PC-9 (cell line): Measurements from ENCODE around the gene ZNF699. TPM values are rescaled to one million over a fixed set of nuclear protein-coding genes. Genes with fewer than 3 reads are reported as not detected.

Source experiments
- BruUV-seq: library from RNA; stranded (reverse); fragments of 400-500 nt; replicated peaks from 2 replicates; lab custom pipeline; 2021; lab: Mats Ljungman, UMichigan
- CTCF ChIA-PET: fragments of 300-600 bp; sonication (Branson Sonifier 250); formaldehyde crosslinking; loops from one replicate; lab custom pipeline; 2022; ENCODE audit warnings: antibody characterized with exemption; lab: Charles Lee
- POLR2A ChIA-PET: fragments of 300-600 bp; sonication (Branson Sonifier 250); formaldehyde crosslinking; loops from one replicate; lab custom pipeline; 2022; ENCODE audit warnings: antibody characterized with exemption; ENCODE audit not compliant: unreplicated experiment; lab: Charles Lee
- DNase-seq, 2 experiments: peaks; one replicate each; pipeline versions ENCODE4 v3.0.0 to v3.0.0-alpha.2; 2015 to 2022; ENCODE audit warnings: mixed read lengths in 1 of 2
- H2AFZ ChIP-seq: fragments of 200-600 bp; sonication (generic); 2 replicates; pipeline ENCODE4 v1.8.1; 2017; ENCODE audit warnings: antibody characterized with exemption
- H3F3A ChIP-seq: fragments of 200-600 bp; sonication (generic); 2 replicates; pipeline ENCODE4 v1.8.1; 2017; ENCODE audit warnings: antibody characterized with exemption, mild to moderate bottlenecking, low read depth; ENCODE audit not compliant: insufficient read depth
- H3K27ac ChIP-seq: fragments of 200-600 bp; sonication (generic); 2 replicates; pipeline ENCODE4 v1.6.1; 2016; ENCODE audit warnings: mixed run types
- H3K27me3 ChIP-seq: fragments of 200-600 bp; sonication (generic); 2 replicates; pipeline ENCODE4 v1.6.1; 2016; ENCODE audit warnings: low read depth, mixed run types; ENCODE audit not compliant: insufficient read depth
- H3K36me3 ChIP-seq: fragments of 200-600 bp; sonication (generic); 2 replicates; pipeline ENCODE4 v1.6.1; 2016; ENCODE audit warnings: low read depth, mixed run types
- H3K4me1 ChIP-seq: fragments of 200-600 bp; sonication (generic); replicated peaks from 2 replicates; pipeline ENCODE4 v1.6.1; 2016; ENCODE audit warnings: mixed run types; ENCODE audit not compliant: insufficient read depth
- H3K4me2 ChIP-seq: fragments of 200-600 bp; sonication (generic); 2 replicates; pipeline ENCODE4 v1.6.1; 2017; ENCODE audit warnings: mixed run types
- H3K4me3 ChIP-seq: fragments of 200-600 bp; sonication (generic); 2 replicates; pipeline ENCODE4 v1.6.1; 2016; ENCODE audit warnings: mixed run types
- H3K79me2 ChIP-seq: fragments of 200-600 bp; sonication (generic); 2 replicates; pipeline ENCODE4 v1.6.1; 2017; ENCODE audit warnings: low read depth, mixed run types
- H3K9me2 ChIP-seq: fragments of 200-600 bp; sonication (generic); 2 replicates; pipeline ENCODE4 v1.8.1; 2017; ENCODE audit warnings: mild to moderate bottlenecking; ENCODE audit not compliant: insufficient read depth
- H3K9me3 ChIP-seq: fragments of 200-600 bp; sonication (generic); 2 replicates; pipeline ENCODE4 v1.8.1; 2016; ENCODE audit warnings: low read depth; ENCODE audit not compliant: insufficient read depth
- H4K20me1 ChIP-seq: fragments of 200-600 bp; sonication (generic); 2 replicates; pipeline ENCODE4 v1.8.1; 2017; ENCODE audit not compliant: insufficient read depth
- EZH2 ChIP-seq: fragments of 200-600 bp; sonication (generic); IDR thresholded peaks from 2 replicates; pipeline ENCODE4 v1.8.0; 2017; ENCODE audit warnings: antibody characterized with exemption, low read depth
- intact Hi-C: fragments of 100-400 bp; cut with micrococcal nuclease; formaldehyde crosslinking; loops from one replicate; pipeline ENCODE4 v1.10.0; 2022; ENCODE audit not compliant: unreplicated experiment
- total RNA-seq: library from RNA; stranded (reverse); gene quantifications from 2 replicates; pipeline ENCODE4 v1.2.3, GENCODE V29; 2021
- TF ChIP-seq, protein P1 (sequence below): fragments of 200-600 bp; sonication (generic); conservative IDR thresholded peaks from 2 replicates; pipeline ENCODE4 v1.6.1; 2017; ENCODE audit warnings: mixed run types, antibody characterized with exemption, mild to moderate bottlenecking, moderate library complexity

Gene ZNF699
- total RNA-seq, 1 experiment from 2014 or later = 2.2 TPM

- H3K9me3 ChIP-seq = peaks cover 68% of the 10 kb centered on the region
Observed at GRCh38 chr19:9345005-9345404, 35.4 kb upstream of the ZNF699 start.

GRCh38 chr19:9342610-9343304, 33.1 kb upstream of the ZNF699 start:
- intact Hi-C loops = no loop called here
- no peak overlapping the region for H3K27ac ChIP-seq
- H3F3A ChIP-seq = no peaks in the 10 kb centered on the region
- no peak for DNase-seq
- H3K4me1 ChIP-seq = no peaks in the 10 kb centered on the region
- CTCF ChIA-PET = no interaction called here
- H3K9me3 ChIP-seq = peaks cover 69% of the 10 kb centered on the region
- no peaks in the 10 kb centered on the region for H3K79me2 ChIP-seq
- H2AFZ ChIP-seq = no peak overlapping the region
- POLR2A ChIA-PET = no interaction called here
- H3K4me3 ChIP-seq = no peak overlapping the region
- H3K36me3 ChIP-seq = peaks cover 28% of the 10 kb centered on the region
- TF ChIP-seq, protein P1, sequence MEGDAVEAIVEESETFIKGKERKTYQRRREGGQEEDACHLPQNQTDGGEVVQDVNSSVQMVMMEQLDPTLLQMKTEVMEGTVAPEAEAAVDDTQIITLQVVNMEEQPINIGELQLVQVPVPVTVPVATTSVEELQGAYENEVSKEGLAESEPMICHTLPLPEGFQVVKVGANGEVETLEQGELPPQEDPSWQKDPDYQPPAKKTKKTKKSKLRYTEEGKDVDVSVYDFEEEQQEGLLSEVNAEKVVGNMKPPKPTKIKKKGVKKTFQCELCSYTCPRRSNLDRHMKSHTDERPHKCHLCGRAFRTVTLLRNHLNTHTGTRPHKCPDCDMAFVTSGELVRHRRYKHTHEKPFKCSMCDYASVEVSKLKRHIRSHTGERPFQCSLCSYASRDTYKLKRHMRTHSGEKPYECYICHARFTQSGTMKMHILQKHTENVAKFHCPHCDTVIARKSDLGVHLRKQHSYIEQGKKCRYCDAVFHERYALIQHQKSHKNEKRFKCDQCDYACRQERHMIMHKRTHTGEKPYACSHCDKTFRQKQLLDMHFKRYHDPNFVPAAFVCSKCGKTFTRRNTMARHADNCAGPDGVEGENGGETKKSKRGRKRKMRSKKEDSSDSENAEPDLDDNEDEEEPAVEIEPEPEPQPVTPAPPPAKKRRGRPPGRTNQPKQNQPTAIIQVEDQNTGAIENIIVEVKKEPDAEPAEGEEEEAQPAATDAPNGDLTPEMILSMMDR = no peak
- no peak for TF ChIP-seq EZH2
- no peak overlapping the region for H3K4me2 ChIP-seq
- H4K20me1 ChIP-seq = no peaks in the 10 kb centered on the region
- H3K9me2 ChIP-seq = no peaks in the 10 kb centered on the region
- H3K27me3 ChIP-seq = no peaks in the 10 kb centered on the region
- BruUV-seq = no TSS peak

More at GRCh38 chr19:9345005-9345404, 35.4 kb upstream of the ZNF699 start:
- no peak for DNase-seq
- Histone ChIP-seq H3K36me3 (peaks cover 21% of the 10 kb centered on the region), H3K4me3 (no peak overlapping the region), H3K79me2 (no peaks in the 10 kb centered on the region), H2AFZ (no peak overlapping the region), H3K27me3 (no peaks in the 10 kb centered on the region), H3K4me2 (no peak overlapping the region), H3F3A (no peaks in the 10 kb centered on the region; the same call in 1 of the 2 replicates), H3K27ac (no peak overlapping the region), H3K9me2 (no peaks in the 10 kb centered on the region), H4K20me1 (no peaks in the 10 kb centered on the region), H3K4me1 (no peaks in the 10 kb centered on the region)
- intact Hi-C loops = no loop called here
- TF ChIP-seq, protein P1 = no peak
- TF ChIP-seq EZH2 = no peak
- no TSS peak for BruUV-seq
- ChIA-PET POLR2A (no interaction called here), CTCF (no interaction called here)

- intact Hi-C loops = no loop called here
- Histone ChIP-seq H3K79me2 (peaks cover 4% of the 10 kb centered on the region), H3K9me3 (peaks cover 86% of the 10 kb centered on the region), H3K27ac (no peak overlapping the region), H3K9me2 (no peaks in the 10 kb centered on the region), H3F3A (no peaks in the 10 kb centered on the region; the same call in 1 of the 2 replicates), H2AFZ (no peak overlapping the region), H3K27me3 (no peaks in the 10 kb centered on the region), H3K4me1 (peaks cover under 1% of the 10 kb centered on the region; the same call in 1 of the 2 replicates), H3K4me3 (no peak overlapping the region), H3K36me3 (peaks cover 48% of the 10 kb centered on the region), H4K20me1 (no peaks in the 10 kb centered on the region), H3K4me2 (no peak overlapping the region)
- CTCF ChIA-PET = no interaction called here
- no TSS peak for BruUV-seq
- no peak for TF ChIP-seq EZH2
- TF ChIP-seq, protein P1 = no peak
- DNase-seq = no peak
- POLR2A ChIA-PET = no interaction called here
Observed at GRCh38 chr19:9329999-9330398, 20.4 kb upstream of the ZNF699 start.
